HepG2 (cell line): ENCODE data around the gene TKFC. TPM values are rescaled to one million over a fixed set of nuclear protein-coding genes. Genes with fewer than 3 reads are reported as not detected.

Experiments
- ATAD3A ChIP-seq: sonication (generic); formaldehyde crosslinking; IDR thresholded peaks from 2 replicates; pipeline ENCODE4 v1.4.0; 2020; ENCODE audit warnings: missing genetic modification reagents
- ATF4 ChIP-seq, 2 experiments: fragments of 450-650 bp in 1 of 2; sonication (generic) in 1 of 2; formaldehyde crosslinking; IDR thresholded peaks; 2 replicates each; pipeline versions ENCODE4 v1.5.0 to v1.8.0; 2020 to 2022; ENCODE audit warnings: mild to moderate bottlenecking in 1 of 2, missing genetic modification reagents in 1 of 2
- CEBPZ ChIP-seq: IDR thresholded peaks from 2 replicates; pipeline ENCODE4 v1.6.1; 2012; ENCODE audit warnings: low read length, improper control_type of control experiment
- ERF ChIP-seq: IDR thresholded peaks from 2 replicates; pipeline ENCODE4 v1.6.1; 2018; ENCODE audit warnings: missing biosample characterization, missing genetic modification reagents
- GATAD1 ChIP-seq: IDR thresholded peaks from 2 replicates; pipeline ENCODE4 v1.6.1; 2016; ENCODE audit warnings: missing genetic modification reagents, missing compliant biosample characterization
- IRX3 ChIP-seq: sonication (generic); formaldehyde crosslinking; IDR thresholded peaks from 2 replicates; pipeline ENCODE4 v1.8.1; 2023; ENCODE audit warnings: mild to moderate bottlenecking, low read depth, missing genetic modification reagents, borderline replicate concordance
- KAT2B ChIP-seq: fragments of 150-350 bp; IDR thresholded peaks from 2 replicates; pipeline ENCODE4 v1.6.1; 2014; ENCODE audit warnings: low read depth, low read length, borderline replicate concordance
- KLF16 ChIP-seq, 2 experiments: sonication (generic) in 1 of 2; formaldehyde crosslinking in 1 of 2; IDR thresholded peaks; 2 replicates each; pipeline versions ENCODE4 v1.6.1 to v1.8.0; 2016 to 2023; ENCODE audit warnings: missing genetic modification reagents in 2 of 2, missing compliant biosample characterization in 1 of 2
- MTF2 ChIP-seq: sonication (generic); formaldehyde crosslinking; IDR thresholded peaks from 2 replicates; pipeline ENCODE4 v1.5.0; 2020; ENCODE audit warnings: missing genetic modification reagents, borderline replicate concordance
- PHF8 ChIP-seq: sonication (generic); formaldehyde crosslinking; IDR thresholded peaks from 2 replicates; pipeline ENCODE4 v1.5.0; 2020; ENCODE audit warnings: missing genetic modification reagents
- RXRB ChIP-seq: IDR thresholded peaks from 2 replicates; pipeline ENCODE4 v1.6.1; 2016; ENCODE audit warnings: borderline replicate concordance, missing genetic modification reagents, missing compliant biosample characterization
- SIN3B ChIP-seq: fragments of 150-350 bp; IDR thresholded peaks from 2 replicates; pipeline ENCODE4 v1.6.1; 2014; ENCODE audit warnings: low read length
- SNAPC2 ChIP-seq: sonication (generic); formaldehyde crosslinking; IDR thresholded peaks from 2 replicates; pipeline ENCODE4 v1.8.1; 2022; ENCODE audit warnings: mild to moderate bottlenecking, missing genetic modification reagents
- ZBTB26 ChIP-seq: IDR thresholded peaks from 2 replicates; pipeline ENCODE4 v1.6.1; 2016; ENCODE audit warnings: missing compliant biosample characterization, missing genetic modification reagents, borderline replicate concordance
- ZMYM4 ChIP-seq: sonication (generic); formaldehyde crosslinking; IDR thresholded peaks from 2 replicates; pipeline ENCODE4 v1.8.1; 2023; ENCODE audit warnings: mild to moderate bottlenecking, missing genetic modification reagents
- ZNF34 ChIP-seq: sonication (generic); formaldehyde crosslinking; IDR thresholded peaks from 2 replicates; pipeline ENCODE4 v1.4.0; 2020; ENCODE audit warnings: mild to moderate bottlenecking, missing genetic modification reagents, borderline replicate concordance
- polyA plus RNA-seq, 8 experiments: library from polyadenylated mRNA; depleted of rRNA in 3 of 8; stranded (reverse) in 7 of 8; unstranded in 1 of 8; fragments of >200 nt; fragmentation: Illumina TruSeq in 4 of 8; extraction: Trizol in 4 of 8; gene quantifications; 2 replicates each; pipeline versions ENCODE4 v1.2.1 to v1.2.3, GENCODE V29; 2011 to 2016; ENCODE audit warnings: low read depth in 4 of 8, missing spikeins in 1 of 8, mixed read lengths in 1 of 8; ENCODE audit not compliant: insufficient read depth in 1 of 8
- total RNA-seq, 5 experiments: library from RNA; depleted of rRNA; stranded (reverse); fragments of >200 nt; fragmentation: Illumina TruSeq; extraction: Trizol; gene quantifications; 2 replicates each; pipeline ENCODE4 v1.2.3, GENCODE V29; 2016; ENCODE audit warnings: low read depth in 1 of 5
- TF ChIP-seq, protein P1 (sequence below): sonication (generic); formaldehyde crosslinking; IDR thresholded peaks from 2 replicates; pipeline ENCODE4 v1.9.0; 2021; ENCODE audit warnings: missing genetic modification reagents, mild to moderate bottlenecking, borderline replicate concordance
- TF ChIP-seq, protein P2 (sequence below): sonication (generic); formaldehyde crosslinking; IDR thresholded peaks from 2 replicates; pipeline ENCODE4 v1.5.1; 2020; ENCODE audit warnings: mild to moderate bottlenecking, missing genetic modification reagents, moderate library complexity
- TF ChIP-seq, protein P3 (sequence below): sonication (generic); formaldehyde crosslinking; IDR thresholded peaks from 2 replicates; pipeline ENCODE4 v1.4.0; 2020; ENCODE audit warnings: missing genetic modification reagents

TKFC gene
- total and polyA plus RNA-seq, 2 of the 13 experiments (the other 11 are each of a cell fraction or from before 2014, with no cell fraction given), result 147 to 197 TPM

DNA sequence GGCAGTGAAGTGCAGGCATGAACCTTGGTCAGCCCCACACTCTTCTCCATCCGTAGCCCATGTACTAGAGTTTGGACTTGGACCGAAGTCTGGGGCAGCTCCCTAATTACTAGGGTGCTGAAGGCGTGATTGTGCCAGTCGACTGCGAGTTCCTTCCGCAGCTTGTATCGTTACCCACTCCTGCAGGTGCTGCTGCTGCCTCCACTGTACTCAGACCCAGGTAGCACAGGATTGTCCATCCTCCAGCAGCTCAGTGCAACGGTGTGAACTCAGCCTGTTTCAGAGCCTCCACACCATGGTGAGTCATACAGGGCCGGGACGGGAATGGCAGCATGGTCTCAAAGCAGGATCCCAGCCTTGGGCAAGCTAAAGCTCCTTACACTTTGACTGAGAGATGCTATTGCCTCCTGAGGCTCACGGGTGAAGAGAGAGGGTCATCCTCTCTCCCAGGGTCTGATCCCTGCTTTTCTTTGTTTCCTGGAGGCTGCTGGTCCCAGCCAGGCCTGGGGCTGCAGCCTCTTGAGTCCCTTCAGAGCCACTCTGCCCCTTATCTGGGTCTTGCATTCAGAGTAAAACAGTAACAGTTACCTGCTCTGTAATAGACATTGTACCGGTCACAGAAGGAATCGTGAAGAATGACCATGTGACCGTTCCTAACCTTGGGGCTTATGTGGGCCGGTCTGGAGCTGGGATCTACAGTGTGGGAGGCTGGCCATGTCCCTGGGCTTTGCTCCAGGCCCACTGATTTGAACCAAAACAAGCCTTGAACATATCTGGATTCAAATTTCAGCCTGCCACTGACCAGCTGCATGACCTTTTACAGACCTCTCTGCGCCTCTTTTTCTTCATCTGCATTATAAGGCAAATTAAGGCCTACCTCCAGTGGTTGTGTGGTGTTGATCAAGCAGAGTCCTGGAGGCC is 1.7 kb downstream of the TKFC start (continued):
- TF ChIP-seq, protein P1, sequence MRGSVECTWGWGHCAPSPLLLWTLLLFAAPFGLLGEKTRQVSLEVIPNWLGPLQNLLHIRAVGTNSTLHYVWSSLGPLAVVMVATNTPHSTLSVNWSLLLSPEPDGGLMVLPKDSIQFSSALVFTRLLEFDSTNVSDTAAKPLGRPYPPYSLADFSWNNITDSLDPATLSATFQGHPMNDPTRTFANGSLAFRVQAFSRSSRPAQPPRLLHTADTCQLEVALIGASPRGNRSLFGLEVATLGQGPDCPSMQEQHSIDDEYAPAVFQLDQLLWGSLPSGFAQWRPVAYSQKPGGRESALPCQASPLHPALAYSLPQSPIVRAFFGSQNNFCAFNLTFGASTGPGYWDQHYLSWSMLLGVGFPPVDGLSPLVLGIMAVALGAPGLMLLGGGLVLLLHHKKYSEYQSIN, result no peak
- TF ChIP-seq MTF2 (CRISPR knock-in tag) (no peak), KAT2B (no peak), RXRB (CRISPR knock-in tag) (peak; percentile 60; the same call in 1 of the 2 replicates), ZNF34 (CRISPR knock-in tag) (0 out of 2 replicates have a peak, but pooled peaks have one; percentile 49), SIN3B (no peak), IRX3 (CRISPR knock-in tag) (no peak), PHF8 (CRISPR knock-in tag) (peak; percentile 65), KLF16 (CRISPR knock-in tag; IDR thresholded peaks at IDR 0.05) (no peak; a peak in 1 of 4 replicates), SNAPC2 (CRISPR knock-in tag) (no peak), ZMYM4 (peak; percentile 54; the same call in 1 of the 2 replicates), CEBPZ (no peak), ERF (CRISPR knock-in tag) (peak; percentile 56; the same call in 1 of the 2 replicates), GATAD1 (CRISPR knock-in tag) (peak; percentile 52; the same call in 1 of the 2 replicates), ATAD3A (CRISPR knock-in tag) (no peak; the same call in 1 of the 2 replicates), ZBTB26 (CRISPR knock-in tag) (no peak; the same call in 1 of the 2 replicates), ATF4 (CRISPR knock-in tag; IDR thresholded peaks at IDR 0.05) (no peak)
- TF ChIP-seq, protein P2, sequence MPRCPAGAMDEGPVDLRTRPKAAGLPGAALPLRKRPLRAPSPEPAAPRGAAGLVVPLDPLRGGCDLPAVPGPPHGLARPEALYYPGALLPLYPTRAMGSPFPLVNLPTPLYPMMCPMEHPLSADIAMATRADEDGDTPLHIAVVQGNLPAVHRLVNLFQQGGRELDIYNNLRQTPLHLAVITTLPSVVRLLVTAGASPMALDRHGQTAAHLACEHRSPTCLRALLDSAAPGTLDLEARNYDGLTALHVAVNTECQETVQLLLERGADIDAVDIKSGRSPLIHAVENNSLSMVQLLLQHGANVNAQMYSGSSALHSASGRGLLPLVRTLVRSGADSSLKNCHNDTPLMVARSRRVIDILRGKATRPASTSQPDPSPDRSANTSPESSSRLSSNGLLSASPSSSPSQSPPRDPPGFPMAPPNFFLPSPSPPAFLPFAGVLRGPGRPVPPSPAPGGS, result no peak
- TF ChIP-seq, protein P3, sequence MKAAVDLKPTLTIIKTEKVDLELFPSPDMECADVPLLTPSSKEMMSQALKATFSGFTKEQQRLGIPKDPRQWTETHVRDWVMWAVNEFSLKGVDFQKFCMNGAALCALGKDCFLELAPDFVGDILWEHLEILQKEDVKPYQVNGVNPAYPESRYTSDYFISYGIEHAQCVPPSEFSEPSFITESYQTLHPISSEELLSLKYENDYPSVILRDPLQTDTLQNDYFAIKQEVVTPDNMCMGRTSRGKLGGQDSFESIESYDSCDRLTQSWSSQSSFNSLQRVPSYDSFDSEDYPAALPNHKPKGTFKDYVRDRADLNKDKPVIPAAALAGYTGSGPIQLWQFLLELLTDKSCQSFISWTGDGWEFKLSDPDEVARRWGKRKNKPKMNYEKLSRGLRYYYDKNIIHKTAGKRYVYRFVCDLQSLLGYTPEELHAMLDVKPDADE (CRISPR knock-in tag), result no peak
